HepG2 (cell line): ENCODE results near the gene SPOCD1. TPM values are rescaled to one million over a fixed set of nuclear protein-coding genes. Genes with fewer than 3 reads are reported as not detected.

Experiments
- ATAC-seq: fragments of 200-7000 bp; cut with Tn5 transposase; 3 replicates; pipeline ENCODE4 v1.9.1; 2020; ENCODE audit warnings: mild to moderate bottlenecking, moderate library complexity
- BruUV-seq: library from RNA; stranded (reverse); fragments of 400-500 nt; replicated peaks from 2 replicates; lab custom pipeline; 2021; lab: Mats Ljungman, UMichigan
- CTCF ChIA-PET: fragments of 300-600 bp; formaldehyde crosslinking; extraction: SDS; loops from one replicate; lab custom pipeline; 2021; ENCODE audit warnings: low total read pairs, inconsistent platforms, low intra/inter-chr PET ratio; lab: Yijun Ruan, JAX
- POLR2A ChIA-PET: fragments of 350-600 bp; sonication (Branson Sonifier 250); formaldehyde crosslinking; loops from one replicate; lab custom pipeline; 2020; ENCODE audit warnings: antibody characterized with exemption, inconsistent platforms; lab: Yijun Ruan, JAX
- DNase-seq: peaks from one replicate; pipeline ENCODE4 v3.0.0-alpha.2; 2015; ENCODE audit warnings: low spot score
- FAIRE-seq: peaks from 3 replicates; lab custom pipeline; 2011; peaks lifted over from hg19 to GRCh38; lab: Jason Lieb, UNC
- H2AFZ ChIP-seq: one replicate; pipeline ENCODE4 v1.6.1; 2011; ENCODE audit warnings: low read length, inconsistent platforms
- H3K27ac ChIP-seq: fragments of 300-600 bp; 3 replicates; pipeline ENCODE4 v1.8.0; 2011; ENCODE audit warnings: mixed run types, mild to moderate bottlenecking, mixed read lengths, low read length, inconsistent platforms; ENCODE audit not compliant: insufficient read depth; ENCODE audit errors: extremely low read length
- H3K27me3 ChIP-seq, 2 experiments: fragments of 200-600 bp in 1 of 2; 2 replicates in 1 of 2; 3 replicates in 1 of 2; pipeline versions ENCODE4 v1.6.0 to v1.8.0; 2011; ENCODE audit warnings: low read length in 2 of 2, mild to moderate bottlenecking in 2 of 2, moderate library complexity in 2 of 2, inconsistent platforms in 1 of 2; ENCODE audit not compliant: insufficient read depth in 2 of 2, control insufficient read depth in 1 of 2
- H3K36me3 ChIP-seq, 2 experiments: fragments of 200-600 bp in 1 of 2; replicated peaks in 1 of 2; 2 replicates in 1 of 2; 3 replicates in 1 of 2; pipeline versions ENCODE4 v1.5.1 to v1.8.0; 2011; ENCODE audit warnings: low read length in 2 of 2, inconsistent platforms in 1 of 2; ENCODE audit not compliant: insufficient read depth in 2 of 2, control insufficient read depth in 1 of 2
- H3K4me1 ChIP-seq: 2 replicates; pipeline ENCODE4 v1.5.1; 2012; ENCODE audit warnings: low read length, inconsistent platforms; ENCODE audit not compliant: insufficient read depth
- H3K4me2 ChIP-seq: 2 replicates; pipeline ENCODE4 v1.6.0; 2011; ENCODE audit warnings: low read depth, low read length, inconsistent platforms
- H3K4me3 ChIP-seq, 3 experiments: fragments of 200-600 bp in 1 of 3; sonication (generic), shearing (Covaris generic) in 1 of 3; replicated peaks in 1 of 3; 2 replicates each; pipeline ENCODE4 v1.5.1; 2011 to 2016; ENCODE audit warnings: low read length in 3 of 3, inconsistent platforms in 2 of 3, low read depth in 2 of 3, mild to moderate bottlenecking in 2 of 3, control low read depth in 1 of 3, mixed read lengths in 1 of 3; ENCODE audit not compliant: insufficient read depth in 1 of 3
- H3K79me2 ChIP-seq: one replicate; pipeline ENCODE4 v1.6.1; 2011; ENCODE audit warnings: low read length, inconsistent platforms; ENCODE audit not compliant: insufficient read depth
- H3K9ac ChIP-seq: 2 replicates; pipeline ENCODE4 v1.6.0; 2011; ENCODE audit warnings: mild to moderate bottlenecking, low read depth, low read length, inconsistent platforms; ENCODE audit not compliant: insufficient read depth
- H3K9me3 ChIP-seq: 2 replicates; pipeline ENCODE4 v1.5.1; 2012; ENCODE audit warnings: mild to moderate bottlenecking, low read length
- H4K20me1 ChIP-seq: 2 replicates; pipeline ENCODE4 v1.6.0; 2011; ENCODE audit warnings: inconsistent platforms, mild to moderate bottlenecking, low read length, moderate library complexity; ENCODE audit not compliant: insufficient read depth
- CREB1 ChIP-seq, 2 experiments: fragments of 450-650 bp in 1 of 2; IDR thresholded peaks; 2 replicates each; pipeline ENCODE4 v1.6.1; 2016 to 2017; ENCODE audit warnings: control low read depth in 1 of 2, mild to moderate bottlenecking in 1 of 2, missing compliant biosample characterization in 1 of 2, missing genetic modification characterization in 1 of 2
- ELF1 ChIP-seq: sonication (generic); formaldehyde crosslinking; IDR thresholded peaks from 2 replicates; pipeline ENCODE4 v1.4.0; 2020; ENCODE audit warnings: missing genetic modification reagents
- IRX3 ChIP-seq: sonication (generic); formaldehyde crosslinking; IDR thresholded peaks from 2 replicates; pipeline ENCODE4 v1.8.1; 2023; ENCODE audit warnings: mild to moderate bottlenecking, low read depth, missing genetic modification reagents, borderline replicate concordance
- MED13 ChIP-seq: sonication (generic); formaldehyde crosslinking; IDR thresholded peaks from 2 replicates; pipeline ENCODE4 v1.5.0; 2020; ENCODE audit warnings: missing genetic modification reagents
- NR1H2 ChIP-seq: sonication (generic); formaldehyde crosslinking; IDR thresholded peaks from 2 replicates; pipeline ENCODE4 v1.8.1; 2022; ENCODE audit warnings: low read depth, missing genetic modification reagents, borderline replicate concordance
- RELA ChIP-seq: sonication (generic); formaldehyde crosslinking; IDR thresholded peaks from 2 replicates; pipeline ENCODE4 v1.4.0; 2020; ENCODE audit warnings: missing genetic modification reagents
- SSRP1 ChIP-seq: IDR thresholded peaks from 2 replicates; pipeline ENCODE4 v1.6.1; 2016; ENCODE audit warnings: control low read depth
- TRAFD1 ChIP-seq: sonication (generic); formaldehyde crosslinking; IDR thresholded peaks from 2 replicates; pipeline ENCODE4 v1.5.1; 2020; ENCODE audit warnings: missing genetic modification reagents, mild to moderate bottlenecking, borderline replicate concordance
- ZFAT ChIP-seq: sonication (generic); formaldehyde crosslinking; conservative IDR thresholded peaks from 2 replicates; pipeline ENCODE4 v1.8.1; 2023; ENCODE audit warnings: missing genetic modification reagents, inconsistent platforms
- ZFP36 ChIP-seq: fragments of 150-350 bp; IDR thresholded peaks from 2 replicates; pipeline ENCODE4 v1.6.1; 2018; ENCODE audit warnings: borderline replicate concordance, low read length, low read depth; ENCODE audit not compliant: partially characterized antibody
- ZNF639 ChIP-seq: conservative IDR thresholded peaks from 2 replicates; pipeline ENCODE4 v1.6.1; 2018; ENCODE audit warnings: missing genetic modification reagents
- WGBS: methylation state at CpG from one replicate; pipeline ENCODE4 v1.1.6; 2017; ENCODE audit warnings: low lambda C conversion rate; 5-methylcytosine and 5-hydroxymethylcytosine counted together
- in situ Hi-C: cut with HindIII; loops from 2 replicates; pipeline ENCODE4 v1.10.0; 2017; ENCODE audit warnings: low pct_unique_long_range_greater_than_20kb; ENCODE audit not compliant: extremely low pct_ligation_motif_present
- intact Hi-C: fragments of 100-400 bp; cut with micrococcal nuclease; formaldehyde crosslinking; loops from one replicate; pipeline ENCODE4 v1.10.0; 2022; ENCODE audit not compliant: unreplicated experiment
- polyA plus RNA-seq, 8 experiments: library from polyadenylated mRNA; depleted of rRNA in 3 of 8; stranded (reverse) in 7 of 8; unstranded in 1 of 8; fragments of >200 nt; fragmentation: Illumina TruSeq in 4 of 8; extraction: Trizol in 4 of 8; gene quantifications; 2 replicates each; pipeline versions ENCODE4 v1.2.1 to v1.2.3, GENCODE V29; 2011 to 2016; ENCODE audit warnings: low read depth in 4 of 8, missing spikeins in 1 of 8, mixed read lengths in 1 of 8; ENCODE audit not compliant: insufficient read depth in 1 of 8
- total RNA-seq, 5 experiments: library from RNA; depleted of rRNA; stranded (reverse); fragments of >200 nt; fragmentation: Illumina TruSeq; extraction: Trizol; gene quantifications; 2 replicates each; pipeline ENCODE4 v1.2.3, GENCODE V29; 2016; ENCODE audit warnings: low read depth in 1 of 5
- TF ChIP-seq, protein P1 (sequence below): sonication (generic); formaldehyde crosslinking; IDR thresholded peaks from 2 replicates; pipeline ENCODE4 v1.5.1; 2020; ENCODE audit warnings: mild to moderate bottlenecking, missing genetic modification reagents, moderate library complexity

The SPOCD1 gene
- total and polyA plus RNA-seq, 2 of the 13 experiments (the other 11 are each of a cell fraction or from before 2014, with no cell fraction given): 0.24 to 0.29 TPM

DNA sequence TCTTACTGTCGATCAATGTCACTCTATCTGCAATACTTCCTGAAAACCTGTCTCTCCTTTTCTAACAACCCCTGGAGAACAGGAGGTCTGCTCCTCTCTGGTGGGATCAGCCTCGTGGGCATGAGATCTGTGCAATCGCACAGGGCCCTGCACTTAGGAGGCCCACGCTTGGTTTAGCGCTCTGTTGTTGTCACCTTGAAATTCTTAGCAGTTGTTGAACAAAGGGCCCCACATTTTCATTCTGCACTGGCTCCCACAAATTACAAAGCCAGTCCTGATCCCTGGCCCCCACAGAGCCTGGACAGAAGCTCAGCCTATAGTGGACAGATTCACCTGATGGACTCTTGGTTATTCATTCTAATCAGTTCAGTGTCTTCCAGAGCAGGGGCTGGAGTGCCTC, 18.6 kb downstream of the SPOCD1 start:
- intact Hi-C loops: no loop called here
- no TSS peak for BruUV-seq
- Histone ChIP-seq H3K9ac (no peak overlapping the region), H3K4me3 (no peak overlapping the region), H3K9me3 (no peaks in the 10 kb centered on the region), H3K36me3 (no peaks in the 10 kb centered on the region), H3K27me3 (peaks cover 4 to 44% of the 10 kb centered on the region in 2 experiments; a peak in 4 of 5 replicates), H2AFZ (no peak overlapping the region), H3K4me2 (no peak overlapping the region), H3K79me2 (no peaks in the 10 kb centered on the region), H3K4me1 (no peaks in the 10 kb centered on the region), H4K20me1 (no peaks in the 10 kb centered on the region), H3K27ac (no peak overlapping the region)
- POLR2A ChIA-PET: no interaction called here
- in situ Hi-C loops: no loop called here
- ATAC-seq (no peak), FAIRE-seq (no peak), DNase-seq (no peak)
- CTCF ChIA-PET: no interaction called here
- 32% methylated on average over 5 of the region's 5 CpGs for WGBS
- TF ChIP-seq NR1H2 (CRISPR knock-in tag) (no peak), MED13 (CRISPR knock-in tag) (no peak), RELA (CRISPR knock-in tag) (no peak), IRX3 (CRISPR knock-in tag) (no peak), ELF1 (CRISPR knock-in tag) (no peak), TRAFD1 (CRISPR knock-in tag) (no peak)

GRCh38 chr1:31796707-31797106, 19.1 kb downstream of the SPOCD1 start:
- H4K20me1 ChIP-seq: no peaks in the 10 kb centered on the region
- in situ Hi-C loops (no loop called here), intact Hi-C loops (no loop called here)
- peaks cover 6 to 44% of the 10 kb centered on the region in 2 experiments; a peak in 4 of 5 replicates for H3K27me3 ChIP-seq
- ATAC-seq (no peak), DNase-seq (no peak), FAIRE-seq (no peak)
- 52% methylated on average over 7 of the region's 7 CpGs for WGBS
- no TSS peak for BruUV-seq
- H3K9me3 ChIP-seq: no peaks in the 10 kb centered on the region
- H3K4me1 ChIP-seq: no peaks in the 10 kb centered on the region
- H3K27ac ChIP-seq: no peak overlapping the region
- ChIA-PET CTCF (no interaction called here), POLR2A (no interaction called here)
- no peak overlapping the region for H3K4me2 ChIP-seq
- H2AFZ ChIP-seq: no peak overlapping the region
- H3K9ac ChIP-seq: no peak overlapping the region
- no peaks in the 10 kb centered on the region for H3K79me2 ChIP-seq
- no peak overlapping the region for H3K4me3 ChIP-seq
- H3K36me3 ChIP-seq: no peaks in the 10 kb centered on the region
- TF ChIP-seq ZNF639 (CRISPR knock-in tag) (no peak), SSRP1 (CRISPR knock-in tag) (no peak), ZFP36 (peak; percentile 73), CREB1 (IDR thresholded peaks at IDR 0.05) (no peak), CREB1 (CRISPR knock-in tag; IDR thresholded peaks at IDR 0.05) (no peak), ZFAT (no peak)
- TF ChIP-seq, protein P1, sequence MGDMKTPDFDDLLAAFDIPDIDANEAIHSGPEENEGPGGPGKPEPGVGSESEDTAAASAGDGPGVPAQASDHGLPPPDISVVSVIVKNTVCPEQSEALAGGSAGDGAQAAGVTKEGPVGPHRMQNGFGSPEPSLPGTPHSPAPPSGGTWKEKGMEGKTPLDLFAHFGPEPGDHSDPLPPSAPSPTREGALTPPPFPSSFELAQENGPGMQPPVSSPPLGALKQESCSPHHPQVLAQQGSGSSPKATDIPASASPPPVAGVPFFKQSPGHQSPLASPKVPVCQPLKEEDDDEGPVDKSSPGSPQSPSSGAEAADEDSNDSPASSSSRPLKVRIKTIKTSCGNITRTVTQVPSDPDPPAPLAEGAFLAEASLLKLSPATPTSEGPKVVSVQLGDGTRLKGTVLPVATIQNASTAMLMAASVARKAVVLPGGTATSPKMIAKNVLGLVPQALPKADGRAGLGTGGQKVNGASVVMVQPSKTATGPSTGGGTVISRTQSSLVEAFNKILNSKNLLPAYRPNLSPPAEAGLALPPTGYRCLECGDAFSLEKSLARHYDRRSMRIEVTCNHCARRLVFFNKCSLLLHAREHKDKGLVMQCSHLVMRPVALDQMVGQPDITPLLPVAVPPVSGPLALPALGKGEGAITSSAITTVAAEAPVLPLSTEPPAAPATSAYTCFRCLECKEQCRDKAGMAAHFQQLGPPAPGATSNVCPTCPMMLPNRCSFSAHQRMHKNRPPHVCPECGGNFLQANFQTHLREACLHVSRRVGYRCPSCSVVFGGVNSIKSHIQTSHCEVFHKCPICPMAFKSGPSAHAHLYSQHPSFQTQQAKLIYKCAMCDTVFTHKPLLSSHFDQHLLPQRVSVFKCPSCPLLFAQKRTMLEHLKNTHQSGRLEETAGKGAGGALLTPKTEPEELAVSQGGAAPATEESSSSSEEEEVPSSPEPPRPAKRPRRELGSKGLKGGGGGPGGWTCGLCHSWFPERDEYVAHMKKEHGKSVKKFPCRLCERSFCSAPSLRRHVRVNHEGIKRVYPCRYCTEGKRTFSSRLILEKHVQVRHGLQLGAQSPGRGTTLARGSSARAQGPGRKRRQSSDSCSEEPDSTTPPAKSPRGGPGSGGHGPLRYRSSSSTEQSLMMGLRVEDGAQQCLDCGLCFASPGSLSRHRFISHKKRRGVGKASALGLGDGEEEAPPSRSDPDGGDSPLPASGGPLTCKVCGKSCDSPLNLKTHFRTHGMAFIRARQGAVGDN (CRISPR knock-in tag): no peak
